Mesenchymal stem cell (in vitro differentiated cells and primary cell): Measurements from ENCODE around the gene NAA80.

Source experiments
- DNase-seq: peaks from one replicate; pipeline ENCODE4 v3.0.0-alpha.2; 2013
- H2AFZ ChIP-seq: one replicate; pipeline ENCODE4 v1.6.1; 2013; ENCODE audit warnings: low read depth, mild to moderate bottlenecking, control low read depth, inconsistent platforms, low read length, moderate library complexity
- H2AK5ac ChIP-seq: 2 replicates; pipeline ENCODE4 v1.6.1; 2013; ENCODE audit warnings: low read length, moderate library complexity, mild to moderate bottlenecking, inconsistent platforms; ENCODE audit not compliant: severe bottlenecking
- H2BK120ac ChIP-seq: one replicate; pipeline ENCODE4 v1.6.1; 2013; ENCODE audit warnings: low read depth, mild to moderate bottlenecking, inconsistent platforms, low read length, moderate library complexity
- H2BK12ac ChIP-seq, 2 experiments: one replicate each; pipeline ENCODE4 v1.6.1; 2013; ENCODE audit warnings: inconsistent platforms in 2 of 2, low read length in 2 of 2, mild to moderate bottlenecking in 2 of 2, moderate library complexity in 2 of 2, control low read depth in 1 of 2
- H2BK15ac ChIP-seq: one replicate; pipeline ENCODE4 v1.6.1; 2013; ENCODE audit warnings: mild to moderate bottlenecking, low read depth, inconsistent platforms; ENCODE audit not compliant: poor library complexity, severe bottlenecking
- H2BK5ac ChIP-seq: 2 replicates; pipeline ENCODE4 v1.6.1; 2013; ENCODE audit warnings: low read depth, mild to moderate bottlenecking, low read length, control low read depth, inconsistent platforms; ENCODE audit not compliant: poor library complexity, severe bottlenecking
- H3K14ac ChIP-seq, 2 experiments: one replicate each; pipeline ENCODE4 v1.6.1; 2013; ENCODE audit warnings: inconsistent platforms in 2 of 2, low read length in 2 of 2, control low read depth in 1 of 2, mild to moderate bottlenecking in 1 of 2, moderate library complexity in 1 of 2
- H3K18ac ChIP-seq, 2 experiments: one replicate each; pipeline ENCODE4 v1.6.1; 2013; ENCODE audit warnings: inconsistent platforms in 2 of 2, low read length in 2 of 2, control low read depth in 1 of 2, low read depth in 1 of 2, mild to moderate bottlenecking in 1 of 2
- H3K23ac ChIP-seq, 2 experiments: one replicate each; pipeline ENCODE4 v1.6.1; 2013; ENCODE audit warnings: inconsistent platforms in 2 of 2, low read length in 2 of 2, mild to moderate bottlenecking in 2 of 2, moderate library complexity in 2 of 2, control low read depth in 1 of 2
- H3K27ac ChIP-seq: 2 replicates; pipeline ENCODE4 v1.5.1; 2013; ENCODE audit warnings: mild to moderate bottlenecking, moderate library complexity, low read length, control low read depth, inconsistent platforms; ENCODE audit not compliant: poor library complexity, severe bottlenecking
- H3K27me3 ChIP-seq, 2 experiments: 2 replicates each; pipeline versions ENCODE4 v1.6.1 to v1.7.0; 2013; ENCODE audit warnings: low read length in 2 of 2, mild to moderate bottlenecking in 2 of 2, moderate library complexity in 2 of 2, control low read depth in 1 of 2, inconsistent platforms in 1 of 2; ENCODE audit not compliant: control insufficient read depth in 1 of 2, insufficient read depth in 1 of 2
- H3K36me3 ChIP-seq, 2 experiments: 2 replicates each; pipeline versions ENCODE4 v1.6.1 to v1.7.0; 2013; ENCODE audit warnings: low read length in 2 of 2, control low read depth in 1 of 2, inconsistent platforms in 1 of 2, low read depth in 1 of 2, mild to moderate bottlenecking in 1 of 2; ENCODE audit not compliant: insufficient read depth in 2 of 2, control insufficient read depth in 1 of 2
- H3K4ac ChIP-seq, 2 experiments: one replicate each; pipeline ENCODE4 v1.6.1; 2013; ENCODE audit warnings: inconsistent platforms in 2 of 2, low read length in 2 of 2, mild to moderate bottlenecking in 2 of 2, moderate library complexity in 2 of 2, control low read depth in 1 of 2, low read depth in 1 of 2
- H3K4me1 ChIP-seq: 2 replicates; pipeline ENCODE4 v1.6.1; 2013; ENCODE audit warnings: low read depth, low read length, control low read depth; ENCODE audit not compliant: control insufficient read depth, insufficient read depth
- H3K4me2 ChIP-seq: 2 replicates; pipeline ENCODE4 v1.6.1; 2013; ENCODE audit warnings: low read length, mild to moderate bottlenecking, inconsistent platforms; ENCODE audit not compliant: poor library complexity, severe bottlenecking
- H3K4me3 ChIP-seq, 2 experiments: 2 replicates each; pipeline versions ENCODE4 v1.5.1 to v1.7.0; 2013; ENCODE audit warnings: low read length in 2 of 2, mild to moderate bottlenecking in 2 of 2, control low read depth in 1 of 2, low read depth in 1 of 2; ENCODE audit not compliant: insufficient read depth in 1 of 2
- H3K79me1 ChIP-seq: replicated peaks from 2 replicates; pipeline ENCODE4 v1.6.1; 2013; ENCODE audit warnings: mild to moderate bottlenecking, control low read depth, low read length, inconsistent platforms; ENCODE audit not compliant: poor library complexity, severe bottlenecking
- H3K9ac ChIP-seq: 2 replicates; pipeline ENCODE4 v1.7.0; 2013; ENCODE audit warnings: mild to moderate bottlenecking, low read length, moderate library complexity
- H3K9me3 ChIP-seq: 2 replicates; pipeline ENCODE4 v1.7.0; 2013; ENCODE audit warnings: mild to moderate bottlenecking, low read length; ENCODE audit not compliant: control insufficient read depth
- H4K8ac ChIP-seq: one replicate; pipeline ENCODE4 v1.6.1; 2013; ENCODE audit warnings: inconsistent platforms, mild to moderate bottlenecking, low read length, moderate library complexity
- H4K91ac ChIP-seq: one replicate; pipeline ENCODE4 v1.6.1; 2013; ENCODE audit warnings: mild to moderate bottlenecking, low read length, inconsistent platforms
- whole genome bisulfite sequencing: methylation state at CpG from one replicate; pipeline ENCODE4 v1.1.7; 2013; ENCODE audit warnings: mixed read lengths; 5-methylcytosine and 5-hydroxymethylcytosine counted together

NAA80 gene

GRCh38 chr3:50260942-50261441 is 38.2 kb downstream of the NAA80 start:
- peaks cover 19% of the 10 kb centered on the region for H3K79me1 ChIP-seq
- H3K23ac ChIP-seq, result peak overlapping the region in 1 of 2 experiments; percentile 14
- peak overlapping the region; percentile 91 for H3K27ac ChIP-seq
- peak overlapping the region; percentile 73 for H2BK15ac ChIP-seq
- DNase-seq, result peak; percentile 68
- peak overlapping the region; percentile 94 for H3K4ac ChIP-seq
- H2AFZ ChIP-seq, result no peak overlapping the region
- H3K9ac ChIP-seq, result peak overlapping the region; percentile 91
- H3K36me3 ChIP-seq, result peaks cover 35 to 38% of the 10 kb centered on the region in 2 experiments
- peak overlapping the region in 1 of 2 experiments; percentile 59 for H2BK12ac ChIP-seq
- no peak overlapping the region for H2BK5ac ChIP-seq
- H3K4me2 ChIP-seq, result peak overlapping the region; percentile 79
- 73% methylated on average over 5 of the region's 5 CpGs for WGBS
- H3K4me3 ChIP-seq, result peak overlapping the region in 1 of 2 experiments; percentile 78
- H2AK5ac ChIP-seq, result peak overlapping the region; percentile 94
- peak overlapping the region in 1 of 2 experiments; percentile 73 for H3K14ac ChIP-seq
- H2BK120ac ChIP-seq, result peak overlapping the region; percentile 87
- H3K4me1 ChIP-seq, result peaks cover 55% of the 10 kb centered on the region
- H4K91ac ChIP-seq, result peak overlapping the region; percentile 99
- H3K9me3 ChIP-seq, result no peaks in the 10 kb centered on the region
- peak overlapping the region; percentile 92 for H4K8ac ChIP-seq
- no peaks in the 10 kb centered on the region for H3K27me3 ChIP-seq
- peak overlapping the region; percentile 81 to 96 for H3K18ac ChIP-seq

- 5% methylated on average over 51 of the region's 70 CpGs for WGBS
These were observed 38.9 kb downstream of the NAA80 start for GRCh38 chr3:50260027-50260941.

GRCh38 chr3:50259432-50260026 is 39.7 kb downstream of the NAA80 start:
- Histone ChIP-seq H3K27ac (peak overlapping the region; percentile 47), H3K27me3 (no peaks in the 10 kb centered on the region), H3K4me3 (peak overlapping the region in 1 of 2 experiments; percentile 56), H3K23ac (no peak overlapping the region), H2BK12ac (peak overlapping the region; percentile 37 to 51), H3K36me3 (peaks cover 47 to 51% of the 10 kb centered on the region in 2 experiments), H4K8ac (peak overlapping the region; percentile 29), H3K14ac (no peak overlapping the region), H4K91ac (no peak overlapping the region), H2BK5ac (no peak overlapping the region), H3K9me3 (no peaks in the 10 kb centered on the region), H2BK120ac (no peak overlapping the region), H3K18ac (no peak overlapping the region), H2AFZ (no peak overlapping the region), H3K79me1 (peaks cover 21% of the 10 kb centered on the region), H3K4me1 (peaks cover 52% of the 10 kb centered on the region), H3K9ac (peak overlapping the region; percentile 91), H2BK15ac (no peak overlapping the region), H2AK5ac (peak overlapping the region; percentile 50), H3K4ac (peak overlapping the region; percentile 35 to 47), H3K4me2 (no peak overlapping the region)
- 65% methylated on average over 18 of the region's 18 CpGs for WGBS
- DNase-seq, result no peak

More at GRCh38 chr3:50260027-50260941, 38.9 kb downstream of the NAA80 start:
- Histone ChIP-seq H3K27ac (peak overlapping the region; percentile 91), H2AK5ac (peak overlapping the region; percentile 94), H3K4me3 (peak overlapping the region; percentile 54 to 78), H2BK12ac (peak overlapping the region in 1 of 2 experiments; percentile 59), H3K4me2 (peak overlapping the region; percentile 79), H4K8ac (peak overlapping the region; percentile 92), H2BK5ac (peak overlapping the region; percentile 92), H3K79me1 (peaks cover 20% of the 10 kb centered on the region), H2BK120ac (peak overlapping the region; percentile 87), H3K9me3 (no peaks in the 10 kb centered on the region), H2BK15ac (peak overlapping the region; percentile 73), H3K27me3 (no peaks in the 10 kb centered on the region), H3K18ac (peak overlapping the region; percentile 81 to 96), H3K4ac (peak overlapping the region; percentile 94), H3K4me1 (peaks cover 50% of the 10 kb centered on the region), H2AFZ (no peak overlapping the region), H3K36me3 (peaks cover 39 to 43% of the 10 kb centered on the region in 2 experiments), H3K23ac (peak overlapping the region in 1 of 2 experiments; percentile 98), H3K9ac (peak overlapping the region; percentile 91), H4K91ac (peak overlapping the region; percentile 99), H3K14ac (peak overlapping the region in 1 of 2 experiments; percentile 73)
- peak; percentile 88 for DNase-seq
